ENCODE measurements around the gene FSHR.

- TF ChIP-seq POLR2A (IDR thresholded peaks at IDR 0.05) = no peak
- TF ChIP-seq, protein P1, sequence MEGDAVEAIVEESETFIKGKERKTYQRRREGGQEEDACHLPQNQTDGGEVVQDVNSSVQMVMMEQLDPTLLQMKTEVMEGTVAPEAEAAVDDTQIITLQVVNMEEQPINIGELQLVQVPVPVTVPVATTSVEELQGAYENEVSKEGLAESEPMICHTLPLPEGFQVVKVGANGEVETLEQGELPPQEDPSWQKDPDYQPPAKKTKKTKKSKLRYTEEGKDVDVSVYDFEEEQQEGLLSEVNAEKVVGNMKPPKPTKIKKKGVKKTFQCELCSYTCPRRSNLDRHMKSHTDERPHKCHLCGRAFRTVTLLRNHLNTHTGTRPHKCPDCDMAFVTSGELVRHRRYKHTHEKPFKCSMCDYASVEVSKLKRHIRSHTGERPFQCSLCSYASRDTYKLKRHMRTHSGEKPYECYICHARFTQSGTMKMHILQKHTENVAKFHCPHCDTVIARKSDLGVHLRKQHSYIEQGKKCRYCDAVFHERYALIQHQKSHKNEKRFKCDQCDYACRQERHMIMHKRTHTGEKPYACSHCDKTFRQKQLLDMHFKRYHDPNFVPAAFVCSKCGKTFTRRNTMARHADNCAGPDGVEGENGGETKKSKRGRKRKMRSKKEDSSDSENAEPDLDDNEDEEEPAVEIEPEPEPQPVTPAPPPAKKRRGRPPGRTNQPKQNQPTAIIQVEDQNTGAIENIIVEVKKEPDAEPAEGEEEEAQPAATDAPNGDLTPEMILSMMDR (IDR thresholded peaks at IDR 0.05) = no peak
Observed at GRCh38 chr2:49152824-49153223, 1.5 kb downstream of the FSHR start.
